Type B pancreatic cell (in vitro differentiated cells): ENCODE measurements around the gene EML1. TPM values are rescaled to one million over a fixed set of nuclear protein-coding genes. Genes with fewer than 3 reads are reported as not detected.

Experiments used
- DNase-seq: peaks from one replicate; pipeline ENCODE4 v3.0.0; 2021; ENCODE audit warnings: mixed read lengths; ENCODE audit not compliant: unreplicated experiment; ENCODE audit errors: extremely low spot score
- H3K27ac Mint-ChIP-seq: 2 replicates; pipeline ENCODE4 v1.8.0; 2021; ENCODE audit warnings: mild to moderate bottlenecking, mixed read lengths
- H3K27me3 Mint-ChIP-seq: 2 replicates; pipeline ENCODE4 v1.8.0; 2021; ENCODE audit warnings: mixed read lengths
- H3K36me3 Mint-ChIP-seq: 2 replicates; pipeline ENCODE4 v1.8.0; 2021; ENCODE audit warnings: mixed read lengths
- H3K4me1 Mint-ChIP-seq: one replicate; pipeline ENCODE4 v1.8.0; 2021; ENCODE audit warnings: mixed read lengths; ENCODE audit not compliant: unreplicated experiment
- H3K4me3 Mint-ChIP-seq: 2 replicates; pipeline ENCODE4 v1.8.0; 2021; ENCODE audit warnings: mild to moderate bottlenecking, mixed read lengths
- H3K9me3 Mint-ChIP-seq: 2 replicates; pipeline ENCODE4 v1.8.0; 2021; ENCODE audit warnings: mixed read lengths
- CTCF ChIP-seq: fragments of 200-600 bp; sonication (generic); conservative IDR thresholded peaks from 2 replicates; pipeline ENCODE4 v1.5.0; 2021; ENCODE audit warnings: antibody characterized with exemption, mild to moderate bottlenecking
- total RNA-seq: library from RNA; stranded (reverse); gene quantifications from 2 replicates; pipeline ENCODE4 v1.2.1, GENCODE V29; 2021; ENCODE audit warnings: low replicate concordance

EML1 gene
- total RNA-seq, 1 donor from 2014 or later: 45.7 TPM

DNA sequence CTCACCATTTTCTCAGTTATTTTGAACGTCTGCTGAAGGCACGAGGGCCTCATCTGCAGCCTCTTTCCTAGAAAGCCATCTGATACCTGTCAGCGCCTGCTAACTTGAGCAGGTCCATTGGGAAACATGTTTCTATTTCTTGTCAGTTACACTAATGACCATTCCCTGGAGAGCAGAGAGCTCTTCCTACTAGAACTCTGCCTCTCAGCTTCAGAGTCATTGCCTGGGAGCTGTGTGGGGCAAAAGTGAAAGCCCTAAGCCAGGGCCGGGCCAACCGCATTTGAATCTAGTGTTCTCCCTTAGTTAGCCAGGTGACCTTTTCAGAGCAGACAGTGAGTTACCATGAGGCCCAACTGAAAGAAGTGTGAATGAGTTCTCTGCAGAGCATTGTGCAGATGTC, 135.8 kb downstream of the EML1 start:
- Mint-ChIP-seq H3K4me1 (peaks cover 8% of the 10 kb centered on the region), H3K27me3 (no peaks in the 10 kb centered on the region), H3K9me3 (no peaks in the 10 kb centered on the region), H3K27ac (no peak overlapping the region), H3K4me3 (no peak overlapping the region), H3K36me3 (peaks cover 15% of the 10 kb centered on the region)
- DNase-seq: no peak
- no peak for TF ChIP-seq CTCF

DNA sequence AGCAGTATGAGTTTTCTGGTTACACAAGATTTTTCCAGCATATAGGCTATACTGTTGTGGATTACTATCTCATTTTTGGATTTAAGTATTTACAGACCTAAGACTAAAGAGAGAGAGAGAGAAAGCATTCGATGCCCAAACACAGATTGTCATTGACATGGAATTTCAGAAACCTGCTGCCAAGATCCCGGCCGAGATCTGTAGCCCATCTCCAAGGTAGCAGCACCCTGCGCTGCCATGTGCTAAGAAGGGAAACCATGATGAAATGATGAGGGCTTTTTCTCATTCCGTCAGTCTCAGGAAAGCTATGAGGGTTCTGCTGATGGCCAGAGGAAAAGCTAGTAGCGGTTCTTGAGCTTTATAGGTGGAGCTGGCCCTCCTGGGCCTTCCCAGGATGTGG, 136.4 kb downstream of the EML1 start:
- peaks cover 14% of the 10 kb centered on the region for H3K36me3 Mint-ChIP-seq
- TF ChIP-seq CTCF: no peak
- H3K27ac Mint-ChIP-seq: no peak overlapping the region
- H3K27me3 Mint-ChIP-seq: no peaks in the 10 kb centered on the region
- H3K4me1 Mint-ChIP-seq: peaks cover 8% of the 10 kb centered on the region
- no peak overlapping the region for H3K4me3 Mint-ChIP-seq
- DNase-seq: no peak
- H3K9me3 Mint-ChIP-seq: no peaks in the 10 kb centered on the region

- H3K27me3 Mint-ChIP-seq: no peaks in the 10 kb centered on the region
These were observed 137.4 kb downstream of the EML1 start for GRCh38 chr14:99930420-99931274.

GRCh38 chr14:99931308-99931707, 138.1 kb downstream of the EML1 start:
- no peak overlapping the region for H3K27ac Mint-ChIP-seq
- H3K36me3 Mint-ChIP-seq: peaks cover 11% of the 10 kb centered on the region
- peaks cover 8% of the 10 kb centered on the region for H3K4me1 Mint-ChIP-seq
- DNase-seq: no peak
- no peaks in the 10 kb centered on the region for H3K9me3 Mint-ChIP-seq
- H3K4me3 Mint-ChIP-seq: no peak overlapping the region
- no peaks in the 10 kb centered on the region for H3K27me3 Mint-ChIP-seq
- no peak for TF ChIP-seq CTCF

More at GRCh38 chr14:99930420-99931274, 137.4 kb downstream of the EML1 start:
- Mint-ChIP-seq H3K36me3 (peaks cover 11% of the 10 kb centered on the region), H3K9me3 (no peaks in the 10 kb centered on the region), H3K27ac (no peak overlapping the region), H3K4me1 (peaks cover 8% of the 10 kb centered on the region), H3K4me3 (no peak overlapping the region)
- DNase-seq: no peak
- no peak for TF ChIP-seq CTCF

GRCh38 chr14:99936056-99936455, 142.8 kb downstream of the EML1 start:
- Mint-ChIP-seq H3K27ac (peak overlapping the region; percentile 37), H3K4me3 (no peak overlapping the region), H3K9me3 (no peaks in the 10 kb centered on the region), H3K27me3 (no peaks in the 10 kb centered on the region), H3K4me1 (no peaks in the 10 kb centered on the region), H3K36me3 (peaks cover 10% of the 10 kb centered on the region)
- TF ChIP-seq CTCF: no peak
- DNase-seq: no peak
